ENCODE measurements around the gene MT1HL1.
A peak's percentile ranks its signal among the peaks of the same experiment; 100 is the strongest.

GRCh38 chr1:237041795-237042525 is 37.7 kb upstream of the MT1HL1 start, which contains the start of gene RYR2:
- TF ChIP-seq CTCF (IDR thresholded peaks at IDR 0.05), result peak; percentile 89
- no peak for TF ChIP-seq ZFX (IDR thresholded peaks at IDR 0.05; ENCODE audit: borderline replicate concordance)

All from 22Rv1 (cell line).